Measurements from ENCODE around the gene PTPRR. TPM values are rescaled to one million over a fixed set of nuclear protein-coding genes. Genes with fewer than 3 reads are reported as not detected.

PTPRR gene
- total RNA-seq, 2 donors from 2014 or later, result 0.37 to 0.51 TPM

DNA sequence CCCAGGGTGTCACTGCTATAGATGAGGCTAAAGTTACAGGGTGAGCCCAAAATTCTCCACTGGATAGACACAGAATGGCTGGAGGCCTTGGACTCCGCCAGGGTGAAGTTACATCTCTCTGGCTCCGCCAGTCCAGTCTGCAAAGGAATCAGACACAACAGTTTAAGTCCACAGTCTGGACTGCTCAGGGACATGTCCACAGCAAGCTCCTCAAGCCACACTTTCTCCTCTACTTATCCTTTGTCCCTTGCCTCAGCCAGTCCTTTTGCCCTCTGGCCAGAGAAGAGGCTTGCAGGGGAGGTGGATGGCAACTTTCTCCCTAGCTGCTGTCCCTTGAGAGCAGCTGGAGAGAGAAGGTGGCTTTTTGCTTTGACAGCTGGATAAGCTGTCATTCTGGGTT is 311.3 kb downstream of the PTPRR start:
- Histone ChIP-seq H3K36me3 (no peaks in the 10 kb centered on the region), H3K4me1 (peaks cover 0 to 7% of the 10 kb centered on the region in 2 donors), H3K27ac (peak overlapping the region; percentile 63), H3K27me3 (no peaks in the 10 kb centered on the region), H3K4me3 (peak overlapping the region; percentile 42 to 62), H3K9me3 (peaks cover 0 to 5% of the 10 kb centered on the region in 2 donors)
- DNase-seq (ENCODE audit: low spot score), result no peak
- TF ChIP-seq, protein P1, sequence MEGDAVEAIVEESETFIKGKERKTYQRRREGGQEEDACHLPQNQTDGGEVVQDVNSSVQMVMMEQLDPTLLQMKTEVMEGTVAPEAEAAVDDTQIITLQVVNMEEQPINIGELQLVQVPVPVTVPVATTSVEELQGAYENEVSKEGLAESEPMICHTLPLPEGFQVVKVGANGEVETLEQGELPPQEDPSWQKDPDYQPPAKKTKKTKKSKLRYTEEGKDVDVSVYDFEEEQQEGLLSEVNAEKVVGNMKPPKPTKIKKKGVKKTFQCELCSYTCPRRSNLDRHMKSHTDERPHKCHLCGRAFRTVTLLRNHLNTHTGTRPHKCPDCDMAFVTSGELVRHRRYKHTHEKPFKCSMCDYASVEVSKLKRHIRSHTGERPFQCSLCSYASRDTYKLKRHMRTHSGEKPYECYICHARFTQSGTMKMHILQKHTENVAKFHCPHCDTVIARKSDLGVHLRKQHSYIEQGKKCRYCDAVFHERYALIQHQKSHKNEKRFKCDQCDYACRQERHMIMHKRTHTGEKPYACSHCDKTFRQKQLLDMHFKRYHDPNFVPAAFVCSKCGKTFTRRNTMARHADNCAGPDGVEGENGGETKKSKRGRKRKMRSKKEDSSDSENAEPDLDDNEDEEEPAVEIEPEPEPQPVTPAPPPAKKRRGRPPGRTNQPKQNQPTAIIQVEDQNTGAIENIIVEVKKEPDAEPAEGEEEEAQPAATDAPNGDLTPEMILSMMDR (IDR thresholded peaks at IDR 0.05), result no peak

DNA sequence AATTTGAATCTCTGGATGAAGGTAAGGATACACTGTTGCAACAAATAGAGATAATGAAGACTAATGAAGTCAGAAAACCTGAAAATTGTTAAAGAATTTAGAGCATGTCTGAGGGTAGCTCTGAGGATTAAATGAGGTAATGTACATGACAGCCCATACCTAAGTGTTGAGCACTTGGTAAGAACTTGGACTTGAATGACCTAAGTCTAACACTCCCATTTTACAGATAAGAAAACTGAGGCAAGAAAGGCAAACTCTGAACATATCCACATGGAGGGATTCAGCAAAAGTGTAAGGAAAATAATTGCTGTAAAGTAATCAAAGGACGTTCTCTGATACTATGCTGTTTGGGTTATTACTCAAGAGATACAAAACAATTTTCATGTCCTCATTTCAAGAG is 312.4 kb downstream of the PTPRR start:
- Histone ChIP-seq H3K27ac (peak overlapping the region; percentile 63), H3K36me3 (no peaks in the 10 kb centered on the region), H3K4me1 (peaks cover 0 to 7% of the 10 kb centered on the region in 2 donors), H3K4me3 (peak overlapping the region; percentile 42 to 62), H3K9me3 (peaks cover 0 to 5% of the 10 kb centered on the region in 2 donors), H3K27me3 (no peaks in the 10 kb centered on the region)
- TF ChIP-seq, protein P1 (IDR thresholded peaks at IDR 0.05), result no peak
- no peak for DNase-seq (ENCODE audit: low spot score)

DNA sequence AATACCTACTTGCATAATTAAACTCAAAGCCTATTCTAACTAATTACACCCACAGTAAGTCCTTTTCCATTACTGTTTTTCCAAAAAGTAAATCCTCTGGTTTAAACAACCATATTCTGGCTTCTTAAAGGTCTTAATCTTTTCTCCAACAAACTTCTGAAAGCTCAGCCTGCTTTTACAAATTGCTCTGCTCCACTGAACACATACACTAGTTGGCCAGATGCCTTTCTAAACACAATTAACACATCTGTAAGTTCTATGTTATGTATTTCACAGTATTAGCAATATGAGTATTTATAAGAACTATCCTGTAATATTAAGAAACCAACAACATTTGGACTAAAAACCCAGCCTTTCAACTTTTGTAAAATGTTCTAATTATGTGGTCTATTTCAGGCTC is 313.4 kb downstream of the PTPRR start:
- TF ChIP-seq, protein P1 (IDR thresholded peaks at IDR 0.05), result no peak
- Histone ChIP-seq H3K4me3 (peak overlapping the region; percentile 42 to 62), H3K4me1 (peaks cover 0 to 7% of the 10 kb centered on the region in 2 donors), H3K9me3 (peaks cover 0 to 5% of the 10 kb centered on the region in 2 donors), H3K27me3 (no peaks in the 10 kb centered on the region), H3K36me3 (no peaks in the 10 kb centered on the region), H3K27ac (peak overlapping the region in 1 of 2 donors; percentile 63)
- DNase-seq (ENCODE audit: low spot score), result no peak

DNA sequence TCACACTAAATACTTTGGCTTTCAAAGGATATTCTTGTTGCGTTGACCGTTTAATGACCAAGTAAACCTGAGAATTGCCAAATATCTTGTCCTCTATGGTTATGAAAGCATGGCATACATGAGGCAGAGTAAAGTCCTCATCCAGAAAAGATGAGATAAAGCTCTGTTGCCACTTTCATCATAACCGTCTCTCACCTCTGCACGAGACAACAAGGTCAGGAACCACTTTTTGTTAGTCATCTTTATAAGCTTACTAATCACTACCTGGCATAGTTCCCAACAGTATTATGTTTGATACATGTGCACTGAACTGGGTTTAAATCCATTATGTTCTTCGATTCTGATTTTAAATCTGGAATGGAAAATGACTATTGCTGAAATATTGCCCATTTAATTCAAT is 314.6 kb downstream of the PTPRR start:
- Histone ChIP-seq H3K9me3 (peaks cover 0 to 5% of the 10 kb centered on the region in 2 donors), H3K4me3 (peak overlapping the region; percentile 21 to 62), H3K36me3 (no peaks in the 10 kb centered on the region), H3K4me1 (peaks cover 0 to 7% of the 10 kb centered on the region in 2 donors), H3K27ac (peak overlapping the region in 1 of 2 donors; percentile 31), H3K27me3 (no peaks in the 10 kb centered on the region)
- no peak for DNase-seq (ENCODE audit: low spot score)
- TF ChIP-seq, protein P1 (IDR thresholded peaks at IDR 0.05), result no peak

DNA sequence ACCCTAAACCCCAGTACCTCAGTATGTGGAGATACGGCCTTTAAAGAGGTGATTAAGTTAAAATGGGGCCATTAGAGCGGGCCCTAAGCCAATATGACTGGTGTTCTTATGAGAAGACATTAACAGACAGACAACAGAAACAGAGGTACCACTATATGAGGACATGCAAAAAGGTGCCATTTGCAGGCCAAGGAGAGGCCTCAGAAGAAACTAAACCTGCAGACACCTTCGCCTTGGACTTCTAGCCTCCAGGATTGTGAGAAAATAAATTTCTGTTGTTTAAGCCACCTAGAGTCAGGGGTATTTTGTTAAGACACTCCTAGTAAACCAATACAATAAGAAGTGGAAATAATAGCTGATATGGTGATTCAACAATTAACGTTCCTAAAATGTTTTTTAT is 315.9 kb downstream of the PTPRR start:
- Histone ChIP-seq H3K9me3 (peaks cover 0 to 5% of the 10 kb centered on the region in 2 donors), H3K27me3 (no peaks in the 10 kb centered on the region), H3K36me3 (no peaks in the 10 kb centered on the region), H3K4me1 (peaks cover 0 to 7% of the 10 kb centered on the region in 2 donors), H3K27ac (no peak overlapping the region), H3K4me3 (peak overlapping the region in 1 of 2 donors; percentile 62)
- TF ChIP-seq, protein P1 (IDR thresholded peaks at IDR 0.05), result no peak
- no peak for DNase-seq (ENCODE audit: low spot score)

DNA sequence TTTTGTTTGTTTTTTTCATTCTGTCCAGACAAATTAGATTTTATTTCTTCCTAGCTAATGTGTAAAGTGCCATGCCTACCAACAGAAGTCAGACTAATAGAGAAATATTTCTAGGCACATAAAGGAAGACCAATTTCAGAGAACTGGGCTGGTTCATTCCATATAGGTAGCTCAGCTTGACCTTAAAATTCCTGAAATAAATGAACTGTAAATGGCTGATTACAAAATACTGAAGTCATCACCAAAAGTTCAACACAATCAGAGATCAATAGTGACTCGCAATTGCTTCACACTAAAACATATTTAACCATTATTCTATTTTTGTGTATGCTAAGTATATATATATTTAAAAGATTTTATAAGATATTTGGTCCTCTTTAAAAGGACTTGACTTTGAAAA is 317.5 kb downstream of the PTPRR start:
- peaks cover 0 to 5% of the 10 kb centered on the region in 2 donors for H3K9me3 ChIP-seq
- no peak overlapping the region for H3K27ac ChIP-seq
- H3K4me1 ChIP-seq, result no peaks in the 10 kb centered on the region
- no peak for DNase-seq (ENCODE audit: low spot score)
- H3K36me3 ChIP-seq, result no peaks in the 10 kb centered on the region
- TF ChIP-seq, protein P1 (IDR thresholded peaks at IDR 0.05), result no peak
- H3K27me3 ChIP-seq, result no peaks in the 10 kb centered on the region
- no peak overlapping the region for H3K4me3 ChIP-seq

Data from right atrium auricular region (tissue), 2 donors.